DOHH2 (cell line): ENCODE measurements around the gene CLTCL1.

Experiments used
- EZH2phosphoT487 ChIP-seq: fragments of 200-600 bp; sonication (generic); IDR thresholded peaks from 2 replicates; pipeline ENCODE4 v1.6.1; 2017; ENCODE audit warnings: borderline replicate concordance, mild to moderate bottlenecking, antibody characterized with exemption, low read length, moderate library complexity, mixed read lengths
- TF ChIP-seq, protein P1 (sequence below): fragments of 200-600 bp; sonication (generic); IDR thresholded peaks from one replicate; pipeline ENCODE4 v1.5.1; 2014; ENCODE audit warnings: antibody characterized with exemption, mild to moderate bottlenecking, low read depth, low read length; ENCODE audit not compliant: poor library complexity, severe bottlenecking

- TF ChIP-seq, protein P1, sequence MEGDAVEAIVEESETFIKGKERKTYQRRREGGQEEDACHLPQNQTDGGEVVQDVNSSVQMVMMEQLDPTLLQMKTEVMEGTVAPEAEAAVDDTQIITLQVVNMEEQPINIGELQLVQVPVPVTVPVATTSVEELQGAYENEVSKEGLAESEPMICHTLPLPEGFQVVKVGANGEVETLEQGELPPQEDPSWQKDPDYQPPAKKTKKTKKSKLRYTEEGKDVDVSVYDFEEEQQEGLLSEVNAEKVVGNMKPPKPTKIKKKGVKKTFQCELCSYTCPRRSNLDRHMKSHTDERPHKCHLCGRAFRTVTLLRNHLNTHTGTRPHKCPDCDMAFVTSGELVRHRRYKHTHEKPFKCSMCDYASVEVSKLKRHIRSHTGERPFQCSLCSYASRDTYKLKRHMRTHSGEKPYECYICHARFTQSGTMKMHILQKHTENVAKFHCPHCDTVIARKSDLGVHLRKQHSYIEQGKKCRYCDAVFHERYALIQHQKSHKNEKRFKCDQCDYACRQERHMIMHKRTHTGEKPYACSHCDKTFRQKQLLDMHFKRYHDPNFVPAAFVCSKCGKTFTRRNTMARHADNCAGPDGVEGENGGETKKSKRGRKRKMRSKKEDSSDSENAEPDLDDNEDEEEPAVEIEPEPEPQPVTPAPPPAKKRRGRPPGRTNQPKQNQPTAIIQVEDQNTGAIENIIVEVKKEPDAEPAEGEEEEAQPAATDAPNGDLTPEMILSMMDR, result no peak
- TF ChIP-seq EZH2phosphoT487, result no peak
Measured at GRCh38 chr22:19196841-19197612, 94.5 kb downstream of the CLTCL1 start.
